Fibroblast of villous mesenchyme (primary cell): ENCODE measurements around the gene CSMD2. TPM values are rescaled to one million over a fixed set of nuclear protein-coding genes. Genes with fewer than 3 reads are reported as not detected.

Experiments used
- DNase-seq: peaks from one replicate; pipeline ENCODE4 v3.0.0-alpha.2; 2010; ENCODE audit warnings: low read depth
- H3K4me3 ChIP-seq: 2 replicates; pipeline ENCODE4 v1.5.1; 2011; ENCODE audit warnings: low read depth, mild to moderate bottlenecking, low read length
- total RNA-seq: library from RNA; depleted of rRNA; stranded (reverse); fragments of >200 nt; gene quantifications from 2 replicates; pipeline ENCODE4 v1.2.3, GENCODE V29; 2012
- TF ChIP-seq, protein P1 (sequence below): IDR thresholded peaks from 2 replicates; pipeline ENCODE4 v1.5.1; 2012; ENCODE audit warnings: low read depth, mild to moderate bottlenecking, low read length; ENCODE audit not compliant: insufficient read depth

Gene CSMD2
- total RNA-seq, 1 donor: 3.0 TPM

DNA sequence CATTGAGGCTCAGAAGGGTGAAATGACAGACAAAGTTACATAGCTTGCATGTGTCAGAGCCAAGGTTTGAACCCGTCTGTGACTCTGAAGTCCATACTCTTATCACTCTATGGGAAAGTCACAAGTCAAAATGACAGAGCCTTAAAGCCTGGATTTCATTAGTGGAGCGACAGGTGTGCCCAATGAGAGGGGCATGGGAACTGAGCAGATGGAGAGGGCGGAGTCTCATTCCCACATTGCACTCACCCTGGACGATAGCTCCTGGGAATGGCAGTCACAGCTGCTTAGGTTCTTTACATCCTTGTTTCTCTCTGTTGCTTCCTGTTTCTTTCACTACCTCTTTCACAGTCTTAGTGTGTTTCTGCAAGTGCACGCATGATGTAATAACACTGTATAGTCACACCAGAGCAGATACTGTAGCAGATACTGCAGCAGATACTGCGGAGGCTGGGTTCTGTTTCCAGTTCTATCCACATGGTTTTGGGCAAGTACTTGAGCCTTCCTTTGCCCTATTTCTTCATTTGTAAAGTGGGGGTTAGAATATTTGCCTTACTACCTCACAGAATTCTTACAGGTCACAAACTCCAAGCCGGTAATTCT lies 565.4 kb downstream of the CSMD2 start:
- TF ChIP-seq, protein P1, sequence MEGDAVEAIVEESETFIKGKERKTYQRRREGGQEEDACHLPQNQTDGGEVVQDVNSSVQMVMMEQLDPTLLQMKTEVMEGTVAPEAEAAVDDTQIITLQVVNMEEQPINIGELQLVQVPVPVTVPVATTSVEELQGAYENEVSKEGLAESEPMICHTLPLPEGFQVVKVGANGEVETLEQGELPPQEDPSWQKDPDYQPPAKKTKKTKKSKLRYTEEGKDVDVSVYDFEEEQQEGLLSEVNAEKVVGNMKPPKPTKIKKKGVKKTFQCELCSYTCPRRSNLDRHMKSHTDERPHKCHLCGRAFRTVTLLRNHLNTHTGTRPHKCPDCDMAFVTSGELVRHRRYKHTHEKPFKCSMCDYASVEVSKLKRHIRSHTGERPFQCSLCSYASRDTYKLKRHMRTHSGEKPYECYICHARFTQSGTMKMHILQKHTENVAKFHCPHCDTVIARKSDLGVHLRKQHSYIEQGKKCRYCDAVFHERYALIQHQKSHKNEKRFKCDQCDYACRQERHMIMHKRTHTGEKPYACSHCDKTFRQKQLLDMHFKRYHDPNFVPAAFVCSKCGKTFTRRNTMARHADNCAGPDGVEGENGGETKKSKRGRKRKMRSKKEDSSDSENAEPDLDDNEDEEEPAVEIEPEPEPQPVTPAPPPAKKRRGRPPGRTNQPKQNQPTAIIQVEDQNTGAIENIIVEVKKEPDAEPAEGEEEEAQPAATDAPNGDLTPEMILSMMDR: no peak
- no peak overlapping the region for H3K4me3 ChIP-seq
- DNase-seq: no peak

DNA sequence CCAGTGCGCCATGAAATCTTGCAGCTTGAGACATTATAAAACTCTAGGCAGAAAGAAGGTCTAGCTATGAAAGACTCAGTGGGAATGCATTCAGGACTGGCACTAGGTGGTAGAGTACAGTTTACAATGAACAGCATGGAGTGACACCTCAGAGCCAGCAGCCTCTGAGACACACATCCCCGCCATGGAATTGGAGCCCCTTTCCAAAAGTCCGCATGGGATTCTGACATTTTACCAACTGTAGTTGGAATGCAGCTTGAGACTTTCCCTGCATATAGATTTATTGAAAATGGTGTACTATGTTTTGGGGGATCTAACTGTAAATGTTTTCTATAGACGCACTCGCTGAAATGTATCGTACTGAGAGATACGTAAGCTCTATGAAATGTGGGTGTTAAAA lies 576.3 kb downstream of the CSMD2 start:
- no peak overlapping the region for H3K4me3 ChIP-seq
- DNase-seq: no peak
- TF ChIP-seq, protein P1: no peak

DNA sequence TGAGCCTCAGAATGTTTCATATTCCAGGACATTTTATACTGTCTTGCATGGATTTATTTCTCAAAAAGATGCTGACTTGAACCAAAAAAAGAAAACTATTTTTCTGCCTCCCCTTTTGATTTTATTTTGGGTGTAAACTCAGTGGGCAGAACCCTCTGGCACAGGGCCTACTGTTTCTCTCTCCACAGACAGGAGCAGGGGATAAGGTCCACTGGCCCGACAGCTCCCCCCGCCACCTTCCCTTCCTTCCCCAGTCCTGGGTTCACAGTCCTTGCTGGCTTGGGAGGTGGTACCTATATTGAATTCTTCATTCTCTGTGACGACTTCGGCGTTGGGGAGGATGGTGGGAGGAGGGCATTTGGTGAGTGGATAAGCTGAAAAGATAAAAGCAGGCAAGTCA lies 578.2 kb downstream of the CSMD2 start:
- TF ChIP-seq, protein P1: no peak
- no peak overlapping the region for H3K4me3 ChIP-seq
- no peak for DNase-seq

DNA sequence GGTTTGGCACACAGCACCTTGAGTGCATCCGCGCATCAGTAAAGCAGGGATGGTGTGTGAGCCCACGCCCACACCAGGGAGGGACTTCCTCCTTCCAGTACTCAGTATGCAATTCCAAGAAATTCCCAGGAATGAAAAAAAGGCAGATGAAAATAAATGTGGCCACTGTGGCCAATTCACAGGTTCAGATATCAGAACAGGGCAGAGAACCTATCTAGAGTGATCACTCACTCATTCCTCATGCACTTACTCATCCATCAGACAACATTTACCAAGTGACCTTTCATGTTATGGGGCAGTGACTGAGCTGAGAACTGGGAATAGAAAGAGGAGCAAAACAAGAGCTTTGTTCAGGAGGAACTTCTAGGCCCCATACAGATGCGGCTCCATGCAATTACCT lies 578.9 kb downstream of the CSMD2 start:
- TF ChIP-seq, protein P1: no peak
- no peak overlapping the region for H3K4me3 ChIP-seq
- DNase-seq: no peak

DNA sequence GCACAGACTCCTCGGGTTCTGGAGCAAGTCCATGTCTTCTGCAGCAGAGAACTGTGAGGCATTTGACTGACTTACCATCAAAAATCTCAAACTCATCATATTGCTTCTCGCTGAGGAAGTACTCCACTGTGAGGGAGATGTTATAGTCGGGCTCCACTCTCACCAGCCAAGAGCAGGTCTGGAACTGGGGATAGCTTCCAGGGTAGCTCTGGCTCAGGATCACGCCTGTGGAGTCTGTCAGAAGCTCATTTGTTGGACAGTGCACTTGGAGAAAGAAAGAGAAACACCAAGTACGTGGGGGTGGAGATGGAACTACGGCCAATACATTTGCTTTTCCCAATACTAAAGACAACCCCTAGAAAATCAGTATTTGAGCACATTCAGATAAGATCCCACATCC lies 581.5 kb downstream of the CSMD2 start:
- no peak overlapping the region for H3K4me3 ChIP-seq
- TF ChIP-seq, protein P1: no peak
- DNase-seq: no peak

DNA sequence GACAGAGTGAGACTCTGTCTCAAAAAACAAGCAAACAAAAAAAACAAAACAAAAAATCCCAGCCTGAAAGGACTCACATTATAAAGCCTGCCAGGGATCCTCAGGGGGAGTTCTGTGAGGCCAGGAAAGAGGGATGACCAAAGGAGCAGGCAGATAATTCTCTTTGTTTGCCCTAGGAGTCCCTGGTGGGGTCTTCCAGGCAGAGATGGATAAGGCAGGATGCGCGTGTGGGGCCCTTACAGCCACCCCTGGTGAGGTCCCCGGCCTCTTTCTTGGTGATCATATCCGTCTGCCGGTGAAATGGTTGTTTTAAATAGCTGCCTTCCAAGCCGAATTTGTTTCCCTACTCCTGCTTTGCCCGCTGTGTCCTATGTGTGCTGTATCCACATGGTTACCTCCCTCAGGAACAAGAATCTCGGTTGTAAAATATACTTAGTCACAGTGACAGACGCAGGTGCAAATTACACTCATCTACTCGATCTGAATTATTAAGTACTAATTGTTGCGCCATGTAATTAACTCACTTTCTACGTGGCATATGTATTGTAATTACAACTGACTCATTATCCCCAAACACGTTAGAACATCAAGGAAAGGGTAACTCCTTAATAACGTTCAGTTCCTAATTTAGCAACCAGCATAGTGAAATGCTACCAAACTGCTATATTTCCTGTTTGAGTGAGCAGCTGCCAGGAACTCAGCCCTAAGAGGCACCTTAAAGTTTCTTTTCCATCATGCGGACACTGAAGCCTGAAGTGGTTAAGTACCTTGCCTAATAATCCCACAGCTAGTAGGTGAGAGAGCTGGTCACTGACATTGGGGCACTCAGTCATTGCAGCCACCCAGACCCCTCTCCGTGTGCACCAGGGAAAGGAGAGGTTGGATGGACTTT lies 586.2 kb downstream of the CSMD2 start:
- TF ChIP-seq, protein P1: no peak
- DNase-seq: no peak
- no peak overlapping the region for H3K4me3 ChIP-seq
